SH-SY5Y (cell line): ENCODE measurements around the gene SYNDIG1.

Source experiments
- GATA2 ChIP-seq: IDR thresholded peaks from 2 replicates; pipeline ENCODE4 v1.6.1; 2011; ENCODE audit warnings: mild to moderate bottlenecking, low read depth, low read length
- GATA3 ChIP-seq: IDR thresholded peaks from 2 replicates; pipeline ENCODE4 v1.6.1; 2011; ENCODE audit warnings: low read depth, mild to moderate bottlenecking, low read length, moderate library complexity

Gene SYNDIG1

DNA sequence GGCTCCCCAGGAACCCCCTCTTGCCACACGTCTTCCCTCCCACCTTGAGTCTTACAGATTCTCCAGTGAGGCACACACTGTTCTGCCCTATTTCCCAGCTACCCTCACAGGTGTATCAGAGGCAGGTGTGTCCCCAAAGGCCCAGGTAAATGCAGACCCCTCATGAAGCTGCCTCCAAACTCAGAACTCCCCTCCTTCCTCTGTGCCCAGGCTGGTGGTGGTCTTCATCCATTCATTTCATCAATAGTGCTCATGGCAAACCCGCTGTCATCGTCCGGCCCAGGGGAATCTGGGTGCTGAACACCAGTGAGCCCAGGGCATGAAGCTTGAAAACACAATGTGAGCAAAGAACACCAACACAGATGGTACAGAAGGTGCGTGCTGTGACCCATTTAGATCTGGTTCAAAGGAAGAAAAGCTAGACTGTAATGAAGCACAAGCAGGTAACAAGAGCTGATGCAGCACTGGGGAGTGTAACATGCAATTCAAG is 213.1 kb downstream of the SYNDIG1 start:
- TF ChIP-seq GATA2 (no peak), GATA3 (no peak)

DNA sequence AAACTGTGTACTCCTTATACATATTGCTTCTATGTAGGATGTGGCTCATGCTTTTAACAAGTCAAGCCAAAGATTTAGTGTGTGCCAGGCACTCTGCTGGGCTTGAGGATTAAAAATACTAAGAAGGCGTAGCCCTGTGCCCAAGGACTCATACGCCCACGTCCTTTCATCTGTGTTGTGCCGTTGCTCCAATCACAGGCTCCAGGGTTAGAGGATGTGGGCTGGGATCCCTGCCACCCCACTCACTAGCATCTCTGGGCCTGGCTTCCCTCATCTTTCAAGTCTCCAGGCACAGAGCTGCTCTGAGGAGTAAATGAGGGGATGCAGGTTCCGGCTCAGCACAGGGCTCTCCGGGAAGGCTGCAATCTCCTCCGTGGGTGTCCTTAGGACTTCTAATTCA is 214.2 kb downstream of the SYNDIG1 start:
- TF ChIP-seq GATA2 = no peak
- TF ChIP-seq GATA3 = no peak

DNA sequence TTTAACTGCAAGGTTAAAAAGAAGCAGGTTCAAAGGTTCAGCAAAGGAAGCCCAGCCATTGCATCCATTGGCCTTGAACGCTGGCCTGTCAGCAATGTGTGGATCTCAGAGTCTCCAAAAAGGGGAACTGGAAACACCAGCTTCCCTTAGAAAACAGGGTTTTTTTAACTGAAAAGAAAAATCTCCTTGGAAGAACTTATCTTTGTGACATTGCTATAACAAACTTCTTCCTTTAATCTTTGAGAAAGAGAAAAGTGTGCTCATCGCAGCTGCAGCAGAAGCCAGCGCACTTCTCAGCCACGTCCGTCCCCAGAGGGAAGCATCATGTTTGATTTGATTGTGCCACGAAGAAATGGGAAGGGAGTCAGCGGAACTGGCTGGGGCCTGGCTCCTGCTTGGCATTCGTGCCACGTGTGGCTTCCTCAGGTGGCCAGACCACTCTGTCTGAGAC is 215.0 kb downstream of the SYNDIG1 start:
- TF ChIP-seq GATA2 (no peak), GATA3 (no peak)

DNA sequence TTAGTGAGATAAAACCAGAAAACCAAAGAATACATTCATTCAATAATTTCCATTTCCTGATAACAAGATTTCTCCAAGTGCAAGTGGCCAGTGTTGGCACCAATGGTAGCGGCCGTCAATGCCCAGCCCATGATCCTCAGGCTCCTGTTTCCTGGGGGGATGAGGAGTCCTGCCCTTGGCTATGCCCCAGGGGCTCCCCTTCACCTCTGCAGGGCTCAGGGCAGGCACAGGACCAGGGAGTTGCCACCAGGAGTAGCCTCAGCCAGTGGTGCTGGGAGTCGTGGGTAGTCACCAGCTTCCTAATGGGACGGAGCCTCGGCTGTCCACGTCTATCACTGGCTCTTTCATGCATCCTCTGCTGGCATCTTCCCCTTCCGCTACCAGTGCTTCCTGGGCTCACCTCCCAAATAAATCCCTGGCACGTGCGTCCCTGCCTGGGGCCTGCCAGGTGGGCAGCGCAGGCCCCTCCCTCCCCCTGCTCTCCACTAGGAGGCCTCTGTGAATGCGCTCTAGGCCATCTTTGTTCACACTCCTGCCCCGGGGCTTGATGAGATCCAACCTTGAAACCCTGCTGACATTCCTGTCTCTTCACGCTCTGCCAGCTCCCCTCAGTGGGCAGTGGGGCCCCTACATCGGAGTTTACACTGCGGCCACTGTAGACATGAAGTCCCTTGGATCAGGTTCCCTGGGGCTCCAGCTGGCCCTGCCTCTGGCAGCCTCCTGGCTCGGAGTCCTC is 215.7 kb downstream of the SYNDIG1 start:
- TF ChIP-seq GATA2 (no peak), GATA3 (no peak)

DNA sequence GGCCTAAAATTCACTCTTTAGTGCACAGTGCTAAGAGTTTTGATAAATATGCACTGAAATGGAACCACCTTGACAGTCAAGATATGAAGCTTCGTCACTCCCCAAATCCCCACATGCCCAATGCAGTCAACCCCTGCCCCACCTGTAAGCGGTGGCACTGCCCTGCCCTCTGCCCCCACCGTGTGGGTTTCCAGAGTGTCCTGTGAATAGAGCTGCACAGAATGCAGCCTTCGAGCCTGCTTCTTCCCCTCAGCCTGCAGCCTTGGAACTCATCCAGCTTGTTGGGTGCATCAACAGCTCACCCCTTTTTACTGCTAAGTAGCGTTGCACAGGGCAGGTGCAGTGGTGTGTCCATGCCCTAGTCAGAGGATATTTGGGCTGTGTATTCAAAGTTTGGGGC is 216.3 kb downstream of the SYNDIG1 start:
- TF ChIP-seq GATA3 = no peak
- no peak for TF ChIP-seq GATA2

DNA sequence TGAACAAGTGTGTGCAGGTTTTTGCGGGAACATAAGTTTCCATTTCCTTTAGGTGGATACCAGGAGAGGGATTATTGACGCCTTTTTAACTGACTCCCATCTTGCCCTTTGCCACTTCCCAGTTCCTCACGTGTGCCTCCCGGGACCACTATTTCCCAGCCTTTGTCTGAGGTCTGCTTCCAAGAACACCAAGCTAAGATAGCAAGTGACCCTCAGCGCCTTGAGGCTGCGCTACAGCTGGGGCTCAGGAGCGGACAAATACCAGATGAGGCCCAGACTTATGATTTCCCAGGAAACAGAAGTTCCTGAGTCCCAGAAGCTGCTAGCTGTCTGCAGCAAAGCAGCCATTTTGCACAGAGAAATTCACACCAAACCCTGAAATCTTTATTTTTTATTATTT is 216.7 kb downstream of the SYNDIG1 start:
- TF ChIP-seq GATA3 (no peak), GATA2 (no peak)

DNA sequence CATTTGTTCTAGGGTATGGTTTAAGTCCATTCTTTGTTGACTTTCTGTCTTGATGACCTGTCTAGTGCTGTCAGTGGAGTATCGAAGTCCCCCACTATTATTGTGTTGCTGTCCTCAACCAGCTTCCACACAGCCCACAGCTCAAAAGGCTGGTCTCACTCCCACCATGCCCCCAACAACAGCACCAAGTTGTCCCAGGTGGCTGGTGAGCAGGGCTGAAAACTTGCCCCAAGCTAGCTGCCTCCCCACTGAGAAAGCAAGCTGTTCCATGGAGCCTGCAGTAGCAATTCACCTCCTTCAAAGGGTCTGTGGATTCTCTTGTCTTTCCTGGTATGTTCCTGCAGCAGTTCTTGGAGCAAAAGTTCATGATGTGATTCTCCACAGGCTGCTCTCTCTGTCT is 221.0 kb downstream of the SYNDIG1 start:
- TF ChIP-seq GATA3 (no peak), GATA2 (no peak)

DNA sequence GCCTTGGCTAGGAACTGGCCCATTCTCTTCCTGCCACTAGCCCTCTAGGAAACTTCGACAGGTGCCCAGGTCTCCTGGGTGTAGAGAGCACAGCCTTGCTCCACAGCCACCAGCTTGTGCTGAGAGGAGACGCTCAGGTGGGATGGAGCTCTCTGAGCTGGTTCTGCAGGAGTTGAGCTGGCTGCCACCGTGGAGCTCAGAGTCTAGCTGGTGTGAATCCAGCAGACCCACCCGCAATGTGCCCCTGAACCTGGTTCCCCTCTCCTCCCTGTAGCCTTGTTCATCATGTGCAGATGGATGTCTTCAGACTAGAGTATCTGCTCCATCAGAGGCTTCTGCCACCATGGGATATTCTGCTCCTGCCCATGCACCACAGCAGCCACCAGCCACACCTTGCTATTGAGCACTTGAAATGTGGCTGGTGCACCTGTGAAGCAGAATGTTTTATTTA is 222.5 kb downstream of the SYNDIG1 start:
- no peak for TF ChIP-seq GATA3
- TF ChIP-seq GATA2 = no peak

DNA sequence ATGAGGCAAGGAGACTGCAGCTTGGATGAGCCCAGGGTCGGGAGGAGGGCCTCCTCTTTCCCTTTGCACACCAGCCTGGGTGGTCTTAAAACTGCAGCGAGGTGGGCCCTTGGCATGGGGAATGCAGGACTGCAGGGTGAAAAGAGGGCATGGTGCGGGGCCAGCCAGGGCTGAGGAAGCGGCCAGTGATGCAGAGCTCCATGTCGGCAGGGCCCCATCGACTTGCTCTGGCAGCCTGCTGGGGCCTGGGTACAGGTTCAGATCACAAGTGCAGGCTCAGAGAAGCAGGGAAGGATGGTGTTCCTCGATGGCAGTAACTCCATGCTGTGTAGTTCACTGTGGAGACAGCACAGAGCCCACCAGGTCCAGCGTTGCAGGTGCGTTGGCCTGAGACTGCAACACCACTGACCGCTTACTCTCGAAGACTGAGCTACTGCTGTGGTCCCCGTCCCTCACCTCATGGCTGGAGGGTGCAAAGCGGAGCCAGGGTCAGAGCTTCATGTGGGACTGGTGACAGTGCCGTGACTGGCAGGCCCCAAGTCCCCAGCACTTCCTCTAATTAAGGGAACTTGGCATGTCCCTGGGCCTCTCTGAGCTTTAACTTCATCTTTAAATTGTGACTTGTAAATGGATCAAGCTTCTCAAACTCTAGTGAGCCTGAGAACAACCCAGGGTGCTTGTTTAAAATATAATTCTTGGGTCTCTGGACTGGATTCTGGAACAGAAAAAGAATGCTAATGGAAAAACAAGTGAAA is 223.2 kb downstream of the SYNDIG1 start:
- TF ChIP-seq GATA2 = no peak
- no peak for TF ChIP-seq GATA3

DNA sequence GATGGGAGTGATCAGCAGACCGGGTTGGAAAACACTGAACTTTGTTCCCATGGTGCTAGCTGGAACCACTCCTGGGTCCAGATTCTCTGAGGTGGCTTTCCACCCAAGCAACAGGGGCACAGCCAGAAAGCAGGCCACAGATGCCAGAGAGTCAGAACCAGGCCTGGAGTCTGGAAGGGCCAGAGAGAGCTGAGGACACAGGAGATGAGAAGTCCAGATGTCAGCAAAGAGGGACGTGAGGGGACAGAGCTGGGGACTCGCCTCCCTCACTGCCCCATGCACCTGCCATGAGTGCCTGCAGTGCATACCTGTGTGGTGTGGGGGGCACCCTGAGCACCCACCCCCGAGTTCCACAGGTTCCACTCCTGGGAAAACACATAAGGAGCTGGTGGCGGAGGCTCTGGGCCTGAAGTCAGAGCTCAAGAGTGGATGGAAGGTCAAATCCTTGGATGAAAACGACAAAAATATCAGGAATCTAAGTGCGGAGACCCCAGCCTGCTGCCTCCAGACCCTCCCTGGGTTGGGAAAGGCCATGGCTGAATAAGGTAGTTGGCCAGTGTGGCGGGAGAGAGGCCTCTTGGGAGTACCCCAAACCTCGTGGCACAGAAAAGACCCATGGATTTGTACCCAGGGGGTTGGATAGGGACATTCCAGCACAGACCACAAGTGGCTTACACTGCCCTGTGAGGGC is 224.2 kb downstream of the SYNDIG1 start:
- TF ChIP-seq GATA2 (no peak), GATA3 (no peak)

DNA sequence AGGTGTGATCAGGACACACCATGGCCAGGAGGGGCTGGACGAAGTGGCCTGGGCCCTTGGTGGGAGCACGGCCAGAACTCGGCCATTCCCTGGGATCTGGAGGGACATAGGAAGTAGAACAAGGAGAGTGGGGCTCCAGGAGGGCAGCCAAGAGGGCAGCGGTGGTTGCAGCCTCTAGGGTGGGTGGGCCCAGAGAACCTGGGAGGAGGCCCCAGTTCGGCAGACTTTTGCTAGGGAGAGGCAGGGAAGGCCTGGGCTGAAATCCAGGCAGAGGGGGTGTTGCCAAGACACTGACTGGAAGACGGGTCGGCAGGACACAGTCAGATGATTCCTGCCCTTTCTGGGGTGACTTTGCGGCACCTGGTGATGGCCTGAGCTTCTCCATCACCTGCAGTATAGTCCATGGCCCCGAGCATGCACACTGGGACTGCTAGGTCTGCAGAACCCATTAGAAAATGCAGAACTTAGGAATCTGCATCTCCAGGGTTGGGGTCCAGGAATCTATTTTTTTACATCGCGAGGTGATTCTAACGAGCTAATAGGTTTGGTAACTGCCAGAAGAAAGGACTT is 224.8 kb downstream of the SYNDIG1 start:
- TF ChIP-seq GATA3 = no peak
- TF ChIP-seq GATA2 = no peak

DNA sequence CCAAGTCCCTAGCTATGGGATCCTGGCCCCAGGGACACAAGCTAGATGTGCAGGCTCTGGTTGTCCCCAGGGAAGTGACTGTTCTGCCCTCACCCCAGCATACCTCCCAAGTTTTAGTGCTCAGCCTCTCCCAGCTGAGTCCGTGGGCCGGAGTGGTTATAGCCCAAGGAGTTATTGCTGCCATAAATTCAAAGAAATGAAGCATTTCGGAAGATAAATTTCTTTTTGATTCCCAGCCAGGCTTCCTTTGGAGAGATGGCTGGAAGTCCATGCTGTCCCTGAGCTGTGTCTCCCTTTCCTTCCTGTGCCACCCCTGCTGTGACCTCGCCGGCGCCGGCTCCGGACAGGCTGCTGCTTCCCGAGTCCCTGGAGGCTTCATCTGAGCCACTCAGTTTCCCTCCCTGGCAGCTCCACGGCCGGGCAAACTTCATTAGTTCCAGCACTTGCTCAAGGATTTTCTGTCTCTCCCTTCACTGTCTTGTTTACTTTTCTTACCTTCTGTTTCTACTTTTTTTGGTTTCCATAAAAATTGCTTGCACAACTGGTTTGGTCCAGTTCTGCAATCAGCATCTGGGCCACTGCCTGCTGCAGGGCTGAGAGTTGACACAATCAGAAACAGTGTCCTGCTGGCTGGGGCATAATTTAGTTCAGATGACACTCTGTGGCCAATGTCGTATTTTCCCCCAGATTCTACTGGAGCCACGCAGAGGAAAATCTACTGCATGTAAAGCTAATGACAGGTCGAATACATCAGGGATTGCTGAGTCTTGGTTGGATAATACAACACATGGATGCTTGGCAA is 225.5 kb downstream of the SYNDIG1 start:
- no peak for TF ChIP-seq GATA2

DNA sequence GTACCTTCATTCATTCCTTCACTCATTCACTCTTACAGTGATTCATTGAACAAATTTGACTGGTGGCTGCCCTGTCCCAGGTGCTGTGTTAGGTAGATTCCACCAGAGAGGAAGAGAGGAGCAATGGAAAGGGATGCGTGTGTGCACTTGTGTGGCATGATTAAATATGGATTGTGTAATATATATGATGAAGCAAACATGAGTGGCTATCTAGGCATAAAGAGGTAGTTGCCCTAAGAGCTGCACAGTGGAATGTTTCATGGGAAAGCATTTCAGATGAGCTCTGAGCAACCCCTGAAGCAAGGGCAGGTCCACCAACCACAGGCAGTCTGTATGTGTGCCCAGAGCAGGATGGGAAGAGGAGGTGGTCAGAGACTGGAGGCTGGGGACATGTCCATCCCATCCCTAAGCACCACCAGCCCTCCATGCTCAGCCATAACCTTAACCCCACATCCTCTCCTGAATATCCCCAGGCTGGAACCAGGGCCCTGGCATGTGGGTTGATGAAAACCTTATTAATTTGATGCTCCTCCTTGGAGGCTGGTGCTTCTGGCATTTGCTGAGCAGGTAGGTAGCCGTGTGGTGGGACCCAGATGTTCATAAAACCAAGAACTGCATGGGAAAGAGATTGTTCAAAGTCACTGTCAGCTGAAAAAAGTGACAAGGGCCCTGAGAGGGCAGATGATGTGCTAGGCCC is 226.2 kb downstream of the SYNDIG1 start:
- TF ChIP-seq GATA3 (no peak), GATA2 (no peak)
